Stimulated activated CD8-positive, alpha-beta memory T cell treated with anti-CD3 and anti-CD28 coated beads, Interleukin-2, amount 100 ng/mL, for 48 hours (primary cell): Measurements from ENCODE around the gene DICER1.

Experiments used
- DNase-seq, 2 donors: peaks; one replicate each; pipeline ENCODE4 v3.0.0-alpha.2; 2020; ENCODE audit warnings: low read depth in 2 of 2

Gene DICER1

DNA sequence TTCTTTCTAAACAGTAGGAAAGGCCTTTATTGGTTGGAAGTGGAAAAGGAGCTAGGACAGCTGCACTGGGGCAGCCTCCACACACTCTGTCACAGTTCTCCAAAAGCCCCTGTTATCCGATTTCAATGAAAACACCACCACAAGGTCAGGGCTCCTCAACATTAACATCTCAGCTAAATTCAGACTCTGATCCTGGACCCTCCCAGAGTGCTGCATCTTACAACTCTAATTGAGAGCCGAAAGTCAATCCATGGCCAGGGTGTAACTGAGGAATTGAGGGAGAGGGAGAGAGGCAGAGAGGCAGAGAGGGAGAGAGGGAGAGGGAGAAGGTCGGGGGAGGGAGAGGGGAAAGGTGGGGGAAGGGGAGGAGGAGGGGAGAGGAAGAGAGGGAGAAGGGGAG, 32.1 kb downstream of the DICER1 start:
- DNase-seq = no peak

DNA sequence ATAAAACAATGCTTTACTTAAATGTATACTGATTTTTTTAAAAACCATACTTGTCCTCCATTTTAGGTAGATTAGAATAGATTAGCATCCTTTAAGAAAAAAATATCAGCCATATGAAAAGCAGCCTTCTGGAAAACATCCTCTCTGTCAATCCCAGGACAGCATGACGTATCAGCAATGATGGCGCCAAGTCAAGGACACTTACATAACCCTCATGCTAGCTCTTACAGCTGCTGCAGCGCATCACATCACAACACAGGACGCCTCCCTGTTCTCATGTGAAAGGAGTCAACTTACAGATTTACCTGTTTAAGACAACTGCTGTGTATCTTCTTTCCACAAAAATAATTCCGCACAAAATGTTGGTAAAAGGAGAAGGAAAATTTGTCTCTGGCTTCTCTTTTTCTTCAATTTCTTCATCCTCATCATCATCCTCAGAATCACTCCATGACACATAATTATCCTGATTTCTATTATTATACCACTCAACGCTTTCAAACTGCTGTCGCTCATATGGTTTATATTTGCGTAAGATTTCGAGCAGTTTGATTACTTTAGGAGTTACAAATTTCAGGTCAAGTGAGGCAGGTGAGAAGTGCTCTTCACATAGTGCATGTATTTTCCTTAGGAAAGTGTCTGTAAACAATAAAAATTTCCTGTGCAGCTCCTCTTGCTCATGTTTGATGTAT, 33.3 kb downstream of the DICER1 start:
- no peak for DNase-seq

DNA sequence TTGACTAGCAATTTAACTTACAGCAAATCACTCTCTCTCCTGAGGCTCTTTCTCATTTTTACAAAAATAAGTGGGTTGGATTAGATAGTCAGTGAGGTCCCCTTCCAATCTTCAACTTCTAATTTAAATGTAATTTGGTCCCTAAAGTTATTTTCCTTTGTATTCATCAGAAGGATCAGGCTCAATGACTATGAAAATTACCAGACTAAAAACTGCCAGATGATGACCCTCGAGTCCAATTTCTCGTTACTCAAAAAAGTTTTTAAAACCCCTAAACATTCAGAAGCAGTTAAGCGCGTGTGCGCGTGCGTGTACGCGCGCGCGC, 34.7 kb downstream of the DICER1 start:
- no peak for DNase-seq

- no peak for DNase-seq
Measured at GRCh38 chr14:95121911-95122620, 35.3 kb downstream of the DICER1 start.

GRCh38 chr14:95119336-95119735, 38.0 kb downstream of the DICER1 start:
- no peak for DNase-seq

DNA sequence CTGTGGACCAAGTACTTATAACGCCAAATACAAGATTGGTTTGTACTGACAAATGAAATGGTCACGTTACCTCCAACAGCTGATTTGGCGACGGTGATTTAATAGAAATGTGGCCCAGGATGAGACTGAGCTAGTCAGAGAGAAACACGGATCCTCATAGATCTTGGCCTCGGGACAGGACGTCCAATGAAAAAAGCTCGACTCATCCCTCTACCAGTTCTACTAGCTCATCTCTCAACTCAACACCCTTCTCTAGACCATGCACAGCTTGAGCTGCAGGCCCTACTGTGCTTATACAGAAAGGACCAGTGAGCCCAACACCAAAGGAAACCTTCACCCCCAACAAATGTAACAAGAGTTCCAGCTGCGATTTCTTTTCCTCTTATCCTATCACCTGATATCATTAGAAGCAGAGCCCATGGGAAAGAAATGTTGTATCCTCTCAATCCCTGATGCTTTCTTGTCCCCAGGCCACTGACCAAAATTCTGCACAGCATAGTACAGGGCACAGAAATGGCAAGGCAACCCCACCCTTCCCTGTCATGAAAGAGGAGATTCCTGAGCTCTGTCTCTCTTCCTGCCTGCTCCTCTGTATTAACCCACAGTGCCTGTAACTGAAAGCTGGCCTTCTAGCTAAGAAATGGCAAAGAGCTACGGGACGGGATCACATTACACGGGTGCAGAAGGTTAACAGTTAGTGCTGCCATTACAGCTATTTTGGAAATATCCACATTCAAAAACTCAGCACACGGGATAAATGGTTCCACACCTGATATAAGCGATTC, 39.2 kb downstream of the DICER1 start:
- DNase-seq = no peak

- DNase-seq = no peak
Measured at GRCh38 chr14:95113476-95113875, 43.9 kb downstream of the DICER1 start.

- DNase-seq = no peak
Measured at GRCh38 chr14:95111507-95112164, 45.7 kb downstream of the DICER1 start.

DNA sequence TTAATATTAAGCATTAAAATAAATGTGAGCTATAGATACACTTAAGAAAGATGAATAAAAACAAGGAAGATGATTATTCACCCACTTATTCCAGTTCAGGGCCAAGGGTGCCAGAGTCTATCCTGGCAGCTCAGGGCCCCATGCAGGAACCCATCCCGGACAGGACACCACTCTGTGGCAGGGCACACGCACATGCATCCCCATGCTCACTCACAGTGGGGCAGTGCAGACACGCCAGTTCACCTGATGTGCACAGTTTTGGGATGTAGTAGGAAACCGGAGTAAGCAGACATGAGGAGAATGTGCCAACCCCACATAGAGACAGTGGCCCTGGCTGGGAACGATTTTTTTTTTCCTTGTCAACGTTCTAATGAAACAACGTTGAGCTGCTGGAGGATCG, 47.2 kb downstream of the DICER1 start:
- DNase-seq = no peak

DNA sequence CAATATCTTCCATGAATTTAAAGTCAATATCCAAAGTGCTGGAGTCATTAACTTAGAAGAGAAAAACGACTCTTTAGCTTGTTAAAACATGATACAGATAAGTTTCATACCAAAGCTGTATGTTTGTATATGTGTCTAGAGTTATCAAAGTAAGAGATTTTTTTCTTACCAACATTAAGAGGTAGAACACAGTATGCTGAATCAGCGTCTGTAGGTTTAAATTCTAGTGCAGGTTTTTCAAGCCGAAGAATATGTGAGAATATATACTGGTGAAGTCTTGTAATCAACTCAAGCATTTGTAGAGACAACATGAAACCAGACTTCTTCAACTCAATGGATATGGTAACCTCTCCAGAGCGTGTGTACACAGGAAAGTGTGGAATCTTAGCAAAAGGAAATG, 49.6 kb downstream of the DICER1 start:
- no peak for DNase-seq

- no peak for DNase-seq
Measured at GRCh38 chr14:95106971-95107370, 50.4 kb downstream of the DICER1 start.

GRCh38 chr14:95104911-95105310, 52.4 kb downstream of the DICER1 start:
- DNase-seq = no peak

DNA sequence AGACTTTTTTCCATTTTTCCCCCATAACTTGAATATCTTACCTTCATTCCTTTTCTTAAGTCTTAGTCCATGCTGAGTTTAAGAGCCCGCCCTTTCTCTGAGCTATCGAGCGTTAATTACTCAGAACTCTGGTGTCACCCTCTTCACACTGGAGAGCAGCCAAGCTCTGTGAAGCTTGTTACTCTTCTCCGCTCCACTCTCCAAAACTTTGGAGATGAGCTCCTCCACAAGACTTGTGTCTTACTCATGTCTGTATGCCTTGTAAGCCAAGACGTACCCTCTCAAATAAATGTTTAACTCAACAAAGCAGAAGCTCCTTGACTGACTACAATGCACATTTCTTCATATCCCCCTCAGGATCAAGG, 54.7 kb downstream of the DICER1 start:
- no peak for DNase-seq

DNA sequence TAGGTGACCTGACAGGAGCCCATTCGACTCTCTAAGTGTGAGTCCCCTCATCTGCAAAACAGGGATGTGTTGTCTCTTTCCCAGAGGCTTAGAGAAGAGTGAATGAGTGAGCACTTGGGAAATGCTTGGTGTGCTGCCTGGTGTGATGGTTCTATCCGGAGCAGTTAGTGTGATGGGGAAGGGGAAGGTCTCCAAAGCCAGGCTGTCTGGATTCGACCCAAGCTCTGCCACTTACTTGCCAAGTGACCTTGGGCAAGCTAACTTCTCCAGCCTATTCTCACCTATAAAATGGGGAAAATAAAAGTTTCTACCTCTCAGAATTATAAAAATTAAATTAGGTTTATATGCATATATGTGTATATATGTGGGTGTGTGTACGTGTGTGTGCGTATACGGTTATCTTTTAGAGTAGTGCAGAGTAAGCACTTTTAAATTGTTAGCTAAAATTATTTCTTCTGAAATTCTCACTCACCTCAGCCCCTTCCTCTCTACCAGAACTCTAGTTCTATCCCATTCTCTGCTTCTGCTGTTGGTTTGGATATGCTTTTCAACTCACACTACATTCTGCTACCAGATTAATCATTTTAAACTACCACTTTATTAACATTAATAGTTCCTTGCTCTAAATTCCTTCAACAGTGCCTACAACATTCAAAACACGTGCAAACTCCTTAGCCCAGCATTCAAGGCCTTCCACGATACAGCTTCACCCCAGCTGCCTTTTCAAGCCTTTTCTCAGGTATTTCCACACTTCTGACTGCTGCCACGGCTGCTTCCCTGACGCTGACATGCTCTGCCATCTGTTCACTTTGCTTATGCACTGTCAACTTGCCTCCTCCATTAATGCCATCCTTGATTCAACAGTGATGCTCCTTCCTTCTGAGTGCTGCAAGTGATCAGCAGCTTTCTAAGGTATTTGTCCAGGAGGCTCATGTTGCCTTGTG, 55.3 kb downstream of the DICER1 start:
- no peak for DNase-seq

GRCh38 chr14:95098984-95099599, 58.2 kb downstream of the DICER1 start:
- no peak for DNase-seq

- no peak for DNase-seq
Measured at GRCh38 chr14:95097385-95097784, 59.9 kb downstream of the DICER1 start.

DNA sequence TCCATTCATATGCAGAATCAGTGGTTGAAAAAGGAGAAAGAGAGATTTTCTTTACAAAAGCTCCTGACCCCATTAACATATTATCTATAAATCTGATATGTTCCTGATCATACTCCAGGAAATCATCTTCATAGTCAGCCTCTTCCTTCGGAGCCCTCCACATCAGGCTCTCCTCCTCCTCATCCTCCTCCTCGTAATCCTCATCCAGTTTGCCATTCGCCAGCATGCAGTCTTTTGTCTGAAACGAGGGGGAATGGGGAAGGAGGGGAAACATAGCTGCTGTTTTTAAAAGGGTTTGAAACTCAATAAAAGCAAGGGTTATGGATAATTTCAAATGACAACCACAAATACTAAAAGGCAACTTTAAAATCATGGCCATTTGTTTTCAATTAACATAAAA, 60.9 kb downstream of the DICER1 start:
- no peak for DNase-seq

DNA sequence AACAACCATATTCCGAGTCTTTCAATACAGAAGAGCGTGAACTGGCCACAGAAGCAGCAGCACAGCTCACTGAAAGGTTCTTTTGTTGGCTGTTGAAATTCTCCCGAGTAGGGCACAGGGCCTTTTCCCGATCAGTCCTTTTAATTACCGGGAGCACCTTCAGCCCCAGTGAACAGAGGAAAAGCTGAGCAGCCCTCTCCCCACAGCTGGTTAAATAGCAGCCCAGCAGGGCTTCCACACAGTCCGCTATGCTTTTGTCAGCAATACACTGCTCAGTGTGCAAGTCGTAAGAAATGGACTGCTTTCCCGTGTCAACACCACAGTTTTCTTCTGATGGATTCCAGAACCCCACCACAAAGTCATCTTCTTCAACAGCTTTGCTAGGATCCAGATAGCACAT, 61.3 kb downstream of the DICER1 start:
- no peak for DNase-seq

DNA sequence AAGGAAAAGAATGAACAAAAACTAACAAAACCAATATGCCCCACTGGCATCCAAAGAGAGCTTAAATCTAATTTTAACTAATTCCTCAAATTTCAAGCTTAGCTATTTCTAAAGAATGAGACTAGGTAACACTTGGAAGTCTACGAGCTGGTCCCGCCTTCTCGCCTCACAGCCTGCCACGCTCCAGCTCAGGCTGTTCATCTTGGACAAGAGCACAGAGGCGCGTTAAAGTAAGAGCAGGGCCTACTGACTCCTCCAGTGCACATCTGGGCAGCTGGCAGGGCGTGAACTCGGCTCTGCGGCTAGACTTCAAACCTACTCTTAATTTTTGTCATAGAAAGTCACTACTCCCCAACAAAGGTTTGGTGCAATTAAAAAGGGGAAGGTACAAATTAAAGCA, 64.6 kb downstream of the DICER1 start:
- no peak for DNase-seq

DNA sequence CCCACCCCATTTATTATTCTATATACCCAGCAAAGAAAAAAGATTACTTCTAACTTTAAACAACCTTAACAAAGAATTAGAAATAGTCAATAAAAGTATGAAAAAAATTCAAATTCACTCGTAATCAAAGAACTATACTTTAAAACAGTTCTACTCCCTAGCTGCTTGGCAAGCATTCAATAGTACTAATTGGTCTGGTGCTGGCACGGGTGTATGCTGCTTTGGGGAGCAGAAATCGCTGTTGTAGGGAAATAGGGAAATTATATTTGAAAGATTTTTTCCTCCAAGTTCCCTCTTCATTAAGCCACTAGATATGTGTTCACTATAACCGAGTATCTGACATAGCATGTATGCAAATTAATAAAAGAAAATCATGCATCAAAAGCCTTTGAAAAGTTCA, 65.7 kb downstream of the DICER1 start:
- DNase-seq = no peak

- DNase-seq = no peak
Measured at GRCh38 chr14:95088665-95089064, 68.7 kb downstream of the DICER1 start.
